Measurements from ENCODE around the gene ZSCAN10. TPM values are rescaled to one million over a fixed set of nuclear protein-coding genes. Genes with fewer than 3 reads are reported as not detected.
A peak's percentile ranks its signal among the peaks of the same experiment; 100 is the strongest.

The ZSCAN10 gene
- total RNA-seq, 5 donors from 2014 or later (not counting 1 experiment from before 2014, with no cell fraction given) = 0.19 to 0.64 (median 0.39) TPM; not detected in 1

GRCh38 chr16:3101018-3101840, 2.1 kb upstream of the ZSCAN10 start:
- peaks cover 33 to 53% (median 47%) of the 10 kb centered on the region in 3 donors for H3K4me1 Mint-ChIP-seq
- ATAC-seq (replicated peaks in 1 of 4) = peak in 1 of 4 experiments; percentile 15
- CTCF ChIA-PET = interaction anchor here (0.7 to 1.3 kb wide), 6 partner anchors 14 to 78 kb away, joined by 3 to 14 read pairs (median 4); partner anchors contain the start of gene ZNF213 (in 1 of the 2)
- peaks cover 17 to 56% of the 10 kb centered on the region in 2 experiments for H3K4me1 ChIP-seq (ENCODE audit: control insufficient read depth in 1 of 2, extremely low read depth in 1 of 2, insufficient read depth in 2 of 2, low read length in 2 of 2)
- DNase-seq = peak in 17 of 35 experiments; percentile 21 to 82 (median 32)
- peak overlapping the region; percentile 63 to 85 (median 81) for H3K4me3 Mint-ChIP-seq
- no peaks in the 10 kb centered on the region for H3K27me3 Mint-ChIP-seq
- H3K36me3 ChIP-seq (ENCODE audit: control insufficient read depth in 2 of 2, extremely low read depth in 1 of 2, insufficient read depth in 1 of 2, low read length in 1 of 2) = no peaks in the 10 kb centered on the region
- H3K9me3 ChIP-seq = no peaks in the 10 kb centered on the region
- H3K9me3 Mint-ChIP-seq = no peaks in the 10 kb centered on the region
- 71% methylated on average over 18 of the region's 29 CpGs for WGBS (ENCODE audit: insufficient coverage)
- H3K27me3 ChIP-seq (replicated peaks in 1 of 2; ENCODE audit: control insufficient read depth in 2 of 2, extremely low read depth in 1 of 2, insufficient read depth in 2 of 2, low read length in 1 of 2) = no peaks in the 10 kb centered on the region
- peak overlapping the region; percentile 75 to 98 for H3K27ac Mint-ChIP-seq
- POLR2A ChIA-PET = interaction anchor here in 1 of 2 donors (0.7 kb wide), 1 partner anchor 42 kb away, joined by 6 read pairs; no protein-coding TSS in a partner anchor
- H3K36me3 Mint-ChIP-seq = no peaks in the 10 kb centered on the region
- H3K4me3 ChIP-seq (ENCODE audit: control insufficient read depth in 1 of 2, extremely low read depth in 1 of 2, low read length in 1 of 2) = peak overlapping the region in 1 of 2 donors; percentile 49
- no peak overlapping the region for H3K27ac ChIP-seq (ENCODE audit: low read length)

- peak overlapping the region; percentile 66 to 75 (median 70) for H3K4me3 Mint-ChIP-seq
- Histone ChIP-seq H3K36me3 (ENCODE audit: control insufficient read depth in 2 of 2, extremely low read depth in 1 of 2, insufficient read depth in 1 of 2, low read length in 1 of 2) (no peaks in the 10 kb centered on the region), H3K4me1 (ENCODE audit: control insufficient read depth in 1 of 2, extremely low read depth in 1 of 2, insufficient read depth in 2 of 2, low read length in 2 of 2) (peaks cover 16 to 56% of the 10 kb centered on the region in 2 experiments), H3K27ac (ENCODE audit: low read length) (peak overlapping the region; percentile 25), H3K9me3 (no peaks in the 10 kb centered on the region), H3K27me3 (replicated peaks in 1 of 2; ENCODE audit: control insufficient read depth in 2 of 2, extremely low read depth in 1 of 2, insufficient read depth in 2 of 2, low read length in 1 of 2) (no peaks in the 10 kb centered on the region), H3K4me3 (ENCODE audit: control insufficient read depth in 1 of 2, extremely low read depth in 1 of 2, low read length in 1 of 2) (peak overlapping the region; percentile 2 to 33)
- H3K27me3 Mint-ChIP-seq = no peaks in the 10 kb centered on the region
- no peaks in the 10 kb centered on the region for H3K9me3 Mint-ChIP-seq
- ChIA-PET POLR2A (no interaction called here), CTCF (interaction anchor here in 1 of 2 donors (0.5 to 3.0 kb wide), 4 partner anchors 18 to 68 kb away, joined by 3 to 14 read pairs (median 6); no protein-coding TSS in a partner anchor)
- H3K36me3 Mint-ChIP-seq = no peaks in the 10 kb centered on the region
- peak; percentile 82 to 88 (median 84) for ATAC-seq (replicated peaks in 1 of 4)
- 31% methylated on average over 14 of the region's 39 CpGs for WGBS (ENCODE audit: insufficient coverage)
- peak overlapping the region; percentile 90 for H3K27ac Mint-ChIP-seq
- DNase-seq = peak; percentile 69 to 91 (median 79)
- H3K4me1 Mint-ChIP-seq = peaks cover 36 to 54% (median 40%) of the 10 kb centered on the region in 3 donors
Observed at GRCh38 chr16:3099732-3100499, 822 bp upstream of the ZSCAN10 start.

- ATAC-seq (replicated peaks in 1 of 4) (no peak), DNase-seq (peak in 1 of 35 experiments; percentile 18)
- Mint-ChIP-seq H3K27ac (peak overlapping the region; percentile 64 to 90), H3K9me3 (no peaks in the 10 kb centered on the region), H3K4me3 (peak overlapping the region in 1 of 3 donors; percentile 75), H3K27me3 (no peaks in the 10 kb centered on the region), H3K4me1 (peaks cover 41 to 58% (median 45%) of the 10 kb centered on the region in 3 donors), H3K36me3 (no peaks in the 10 kb centered on the region)
- Histone ChIP-seq H3K27ac (ENCODE audit: low read length) (peak overlapping the region; percentile 25), H3K36me3 (ENCODE audit: control insufficient read depth in 2 of 2, extremely low read depth in 1 of 2, insufficient read depth in 1 of 2, low read length in 1 of 2) (no peaks in the 10 kb centered on the region), H3K9me3 (no peaks in the 10 kb centered on the region), H3K4me1 (ENCODE audit: control insufficient read depth in 1 of 2, extremely low read depth in 1 of 2, insufficient read depth in 2 of 2, low read length in 2 of 2) (peaks cover 16 to 60% of the 10 kb centered on the region in 2 experiments), H3K27me3 (replicated peaks in 1 of 2; ENCODE audit: control insufficient read depth in 2 of 2, extremely low read depth in 1 of 2, insufficient read depth in 2 of 2, low read length in 1 of 2) (no peaks in the 10 kb centered on the region), H3K4me3 (ENCODE audit: control insufficient read depth in 1 of 2, extremely low read depth in 1 of 2, low read length in 1 of 2) (no peak overlapping the region)
- 95% methylated on average over 4 of the region's 5 CpGs for WGBS (ENCODE audit: insufficient coverage)
- POLR2A ChIA-PET = no interaction called here
- CTCF ChIA-PET = interaction anchor here in 1 of 2 donors (0.5 to 3.0 kb wide), 3 partner anchors 18 to 67 kb away, joined by 3 to 8 read pairs (median 3); no protein-coding TSS in a partner anchor
Observed at GRCh38 chr16:3099395-3099731, 269 bp upstream of the ZSCAN10 start.

- H3K36me3 ChIP-seq (ENCODE audit: control insufficient read depth in 2 of 2, extremely low read depth in 1 of 2, insufficient read depth in 1 of 2, low read length in 1 of 2) = no peaks in the 10 kb centered on the region
- no peak overlapping the region for H3K27ac ChIP-seq (ENCODE audit: low read length)
- H3K27ac Mint-ChIP-seq = peak overlapping the region; percentile 23 to 69
- H3K27me3 ChIP-seq (replicated peaks in 1 of 2; ENCODE audit: control insufficient read depth in 2 of 2, extremely low read depth in 1 of 2, insufficient read depth in 2 of 2, low read length in 1 of 2) = no peaks in the 10 kb centered on the region
- H3K4me3 ChIP-seq (ENCODE audit: control insufficient read depth in 1 of 2, extremely low read depth in 1 of 2, low read length in 1 of 2) = no peak overlapping the region
- H3K4me1 Mint-ChIP-seq = peaks cover 34 to 49% (median 44%) of the 10 kb centered on the region in 3 donors
- H3K9me3 Mint-ChIP-seq = no peaks in the 10 kb centered on the region
- H3K4me1 ChIP-seq (ENCODE audit: control insufficient read depth in 1 of 2, extremely low read depth in 1 of 2, insufficient read depth in 2 of 2, low read length in 2 of 2) = peaks cover 16 to 67% of the 10 kb centered on the region in 2 experiments
- no CpG with 5 or more reads among the region's 8 CpGs for WGBS (ENCODE audit: insufficient coverage)
- POLR2A ChIA-PET = no interaction called here
- H3K27me3 Mint-ChIP-seq = no peaks in the 10 kb centered on the region
- ATAC-seq (replicated peaks in 1 of 4) (no peak), DNase-seq (no peak)
- no peak overlapping the region for H3K4me3 Mint-ChIP-seq
- H3K9me3 ChIP-seq = no peaks in the 10 kb centered on the region
- H3K36me3 Mint-ChIP-seq = no peaks in the 10 kb centered on the region
- CTCF ChIA-PET = interaction anchor here (0.6 to 3.0 kb wide), 5 partner anchors 22 to 52 kb away, joined by 3 to 8 read pairs (median 5); partner anchors contain the start of gene ZNF213 (in 1 of the 2)
Observed at GRCh38 chr16:3097266-3097665, 1.8 kb downstream of the ZSCAN10 start.

DNA sequence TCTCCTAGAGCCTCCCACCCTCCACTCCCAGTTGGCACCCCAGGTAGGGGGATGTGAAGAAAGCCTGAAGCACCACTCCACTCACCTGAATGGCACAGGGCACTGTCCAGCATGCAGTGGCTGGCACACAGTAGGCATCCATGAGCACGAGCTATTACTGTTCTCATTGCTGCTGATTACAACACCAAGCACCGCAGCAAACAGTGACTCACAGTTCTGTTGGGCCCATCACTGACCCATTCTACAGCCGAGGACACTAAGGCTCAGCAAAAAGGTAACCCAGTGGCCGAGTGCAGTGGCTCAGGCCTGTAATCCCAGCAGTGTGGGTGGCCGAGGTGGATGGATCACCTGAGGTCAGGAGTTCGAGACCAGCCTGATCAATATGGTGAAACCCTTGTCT, 2.7 kb downstream of the ZSCAN10 start:
- H3K27ac ChIP-seq (ENCODE audit: low read length) = peak overlapping the region; percentile 55
- no peaks in the 10 kb centered on the region for H3K27me3 ChIP-seq (replicated peaks in 1 of 2; ENCODE audit: control insufficient read depth in 2 of 2, extremely low read depth in 1 of 2, insufficient read depth in 2 of 2, low read length in 1 of 2)
- H3K4me3 ChIP-seq (ENCODE audit: control insufficient read depth in 1 of 2, extremely low read depth in 1 of 2, low read length in 1 of 2) = no peak overlapping the region
- DNase-seq = no peak
- no peak for ATAC-seq (replicated peaks in 1 of 4)
- Mint-ChIP-seq H3K4me1 (peaks cover 28 to 46% (median 43%) of the 10 kb centered on the region in 3 donors), H3K9me3 (no peaks in the 10 kb centered on the region), H3K36me3 (no peaks in the 10 kb centered on the region), H3K27me3 (no peaks in the 10 kb centered on the region), H3K4me3 (no peak overlapping the region), H3K27ac (peak overlapping the region; percentile 75 to 86)
- H3K4me1 ChIP-seq (ENCODE audit: control insufficient read depth in 1 of 2, extremely low read depth in 1 of 2, insufficient read depth in 2 of 2, low read length in 2 of 2) = peaks cover 16 to 64% of the 10 kb centered on the region in 2 experiments
- ChIA-PET CTCF (interaction anchor here (0.6 to 1.8 kb wide), 6 partner anchors 32 to 316 kb away, joined by 3 to 9 read pairs (median 4); no protein-coding TSS in a partner anchor), POLR2A (no interaction called here)
- 92% methylated on average over 5 of the region's 6 CpGs for WGBS (ENCODE audit: insufficient coverage)
- H3K36me3 ChIP-seq (ENCODE audit: control insufficient read depth in 2 of 2, extremely low read depth in 1 of 2, insufficient read depth in 1 of 2, low read length in 1 of 2) = no peaks in the 10 kb centered on the region
- no peaks in the 10 kb centered on the region for H3K9me3 ChIP-seq

GRCh38 chr16:3095869-3096268, 3.2 kb downstream of the ZSCAN10 start:
- POLR2A ChIA-PET = no interaction called here
- peak overlapping the region; percentile 75 to 86 for H3K27ac Mint-ChIP-seq

More at GRCh38 chr16:3095869-3096268, 3.2 kb downstream of the ZSCAN10 start:
- no CpG with 5 or more reads among the region's 4 CpGs for WGBS (ENCODE audit: insufficient coverage)
- Histone ChIP-seq H3K4me1 (ENCODE audit: control insufficient read depth in 1 of 2, extremely low read depth in 1 of 2, insufficient read depth in 2 of 2, low read length in 2 of 2) (peaks cover 11 to 64% of the 10 kb centered on the region in 2 experiments), H3K9me3 (no peaks in the 10 kb centered on the region), H3K4me3 (ENCODE audit: control insufficient read depth in 1 of 2, extremely low read depth in 1 of 2, low read length in 1 of 2) (no peak overlapping the region), H3K27me3 (replicated peaks in 1 of 2; ENCODE audit: control insufficient read depth in 2 of 2, extremely low read depth in 1 of 2, insufficient read depth in 2 of 2, low read length in 1 of 2) (no peaks in the 10 kb centered on the region), H3K27ac (ENCODE audit: low read length) (peak overlapping the region; percentile 55), H3K36me3 (ENCODE audit: control insufficient read depth in 2 of 2, extremely low read depth in 1 of 2, insufficient read depth in 1 of 2, low read length in 1 of 2) (no peaks in the 10 kb centered on the region)
- Mint-ChIP-seq H3K4me1 (peaks cover 28 to 46% (median 43%) of the 10 kb centered on the region in 3 donors), H3K4me3 (peak overlapping the region in 1 of 3 donors; percentile 10), H3K36me3 (no peaks in the 10 kb centered on the region), H3K9me3 (no peaks in the 10 kb centered on the region), H3K27me3 (no peaks in the 10 kb centered on the region)
- ATAC-seq (replicated peaks in 1 of 4) (peak; percentile 52 to 65 (median 56)), DNase-seq (peak in 33 of 35 experiments; percentile 25 to 82 (median 51))
- CTCF ChIA-PET = interaction anchor here (0.5 to 1.8 kb wide), 8 partner anchors 32 to 317 kb away, joined by 3 to 9 read pairs (median 4); partner anchors contain the start of gene ZNF213 (in 1 of the 2)
